Peyer's patch (tissue), 4 donors: ENCODE measurements around the gene RAB11FIP5. TPM values are rescaled to one million over a fixed set of nuclear protein-coding genes. Genes with fewer than 3 reads are reported as not detected.

Source experiments
- DNase-seq, 3 donors: peaks; one replicate each; pipeline ENCODE4 v3.0.0-alpha.2; 2017 to 2019
- H3K27ac ChIP-seq, 4 donors: fragments of 200-600 bp; sonication (generic); one replicate each; pipeline ENCODE4 v1.5.1; 2016 to 2019
- H3K27me3 ChIP-seq, 2 donors: fragments of 200-600 bp; sonication (generic); one replicate each; pipeline ENCODE4 v1.5.1; 2019
- H3K36me3 ChIP-seq, 3 donors: fragments of 200-600 bp; sonication (generic); one replicate each; pipeline ENCODE4 v1.5.1; 2016 to 2019
- H3K4me1 ChIP-seq, 4 donors: fragments of 200-600 bp; sonication (generic); one replicate each; pipeline ENCODE4 v1.5.1; 2016 to 2019
- H3K4me3 ChIP-seq, 4 donors: fragments of 200-600 bp; sonication (generic); 1 replicate in 3 of 4; 2 replicates in 1 of 4; pipeline ENCODE4 v1.5.1; 2016 to 2019; ENCODE audit warnings: mild to moderate bottlenecking in 1 of 4
- H3K9me3 ChIP-seq, 4 donors: fragments of 200-600 bp; sonication (generic); one replicate each; pipeline ENCODE4 v1.5.1; 2016 to 2019; ENCODE audit warnings: mild to moderate bottlenecking in 1 of 4
- POLR2A ChIP-seq, 2 donors: fragments of 450-650 bp; IDR thresholded peaks; one replicate each; pipeline ENCODE4 v1.5.1; 2017; ENCODE audit warnings: antibody characterized with exemption in 2 of 2, mild to moderate bottlenecking in 2 of 2, moderate library complexity in 2 of 2
- total RNA-seq, 4 donors: library from RNA; depleted of rRNA; stranded (reverse); fragments of >200 nt; gene quantifications; one replicate each; pipeline ENCODE4 v1.1.0, GENCODE V29; 2016
- TF ChIP-seq, protein P1 (sequence below), 6 experiments: fragments of 450-650 bp in 4 of 6; fragments of 200-600 bp in 2 of 6; sonication (generic) in 1 of 6; IDR thresholded peaks; one replicate each; pipeline ENCODE4 v1.5.1; 2017 to 2019; ENCODE audit warnings: antibody characterized with exemption in 6 of 6, mild to moderate bottlenecking in 3 of 6, moderate library complexity in 1 of 6

Gene RAB11FIP5
- total RNA-seq, 4 donors from 2014 or later = 5.1 to 10.7 (median 9.3) TPM

- no peaks in the 10 kb centered on the region for H3K9me3 ChIP-seq
- no peak overlapping the region for H3K4me3 ChIP-seq
- peaks cover 0 to 5% (median 0%) of the 10 kb centered on the region in 4 donors for H3K4me1 ChIP-seq
- H3K27me3 ChIP-seq = no peaks in the 10 kb centered on the region
- no peak for DNase-seq
- no peak overlapping the region for H3K27ac ChIP-seq
- H3K36me3 ChIP-seq = peaks cover 0 to 9% (median 0%) of the 10 kb centered on the region in 3 donors
- TF ChIP-seq POLR2A (IDR thresholded peaks at IDR 0.05) = no peak
- TF ChIP-seq, protein P1, sequence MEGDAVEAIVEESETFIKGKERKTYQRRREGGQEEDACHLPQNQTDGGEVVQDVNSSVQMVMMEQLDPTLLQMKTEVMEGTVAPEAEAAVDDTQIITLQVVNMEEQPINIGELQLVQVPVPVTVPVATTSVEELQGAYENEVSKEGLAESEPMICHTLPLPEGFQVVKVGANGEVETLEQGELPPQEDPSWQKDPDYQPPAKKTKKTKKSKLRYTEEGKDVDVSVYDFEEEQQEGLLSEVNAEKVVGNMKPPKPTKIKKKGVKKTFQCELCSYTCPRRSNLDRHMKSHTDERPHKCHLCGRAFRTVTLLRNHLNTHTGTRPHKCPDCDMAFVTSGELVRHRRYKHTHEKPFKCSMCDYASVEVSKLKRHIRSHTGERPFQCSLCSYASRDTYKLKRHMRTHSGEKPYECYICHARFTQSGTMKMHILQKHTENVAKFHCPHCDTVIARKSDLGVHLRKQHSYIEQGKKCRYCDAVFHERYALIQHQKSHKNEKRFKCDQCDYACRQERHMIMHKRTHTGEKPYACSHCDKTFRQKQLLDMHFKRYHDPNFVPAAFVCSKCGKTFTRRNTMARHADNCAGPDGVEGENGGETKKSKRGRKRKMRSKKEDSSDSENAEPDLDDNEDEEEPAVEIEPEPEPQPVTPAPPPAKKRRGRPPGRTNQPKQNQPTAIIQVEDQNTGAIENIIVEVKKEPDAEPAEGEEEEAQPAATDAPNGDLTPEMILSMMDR (IDR thresholded peaks at IDR 0.05) = no peak
Observed at GRCh38 chr2:73084971-73085370, 27.8 kb downstream of the RAB11FIP5 start.

- peaks cover 0 to 5% (median 0%) of the 10 kb centered on the region in 4 donors for H3K4me1 ChIP-seq
- H3K9me3 ChIP-seq = no peaks in the 10 kb centered on the region
- no peak overlapping the region for H3K27ac ChIP-seq
- no peaks in the 10 kb centered on the region for H3K27me3 ChIP-seq
- no peak for TF ChIP-seq POLR2A (IDR thresholded peaks at IDR 0.05)
- TF ChIP-seq, protein P1 (IDR thresholded peaks at IDR 0.05) = no peak
- no peak for DNase-seq
- H3K36me3 ChIP-seq = peaks cover 0 to 9% (median 0%) of the 10 kb centered on the region in 3 donors
- no peak overlapping the region for H3K4me3 ChIP-seq
Observed at GRCh38 chr2:73083886-73084800, 28.6 kb downstream of the RAB11FIP5 start.

DNA sequence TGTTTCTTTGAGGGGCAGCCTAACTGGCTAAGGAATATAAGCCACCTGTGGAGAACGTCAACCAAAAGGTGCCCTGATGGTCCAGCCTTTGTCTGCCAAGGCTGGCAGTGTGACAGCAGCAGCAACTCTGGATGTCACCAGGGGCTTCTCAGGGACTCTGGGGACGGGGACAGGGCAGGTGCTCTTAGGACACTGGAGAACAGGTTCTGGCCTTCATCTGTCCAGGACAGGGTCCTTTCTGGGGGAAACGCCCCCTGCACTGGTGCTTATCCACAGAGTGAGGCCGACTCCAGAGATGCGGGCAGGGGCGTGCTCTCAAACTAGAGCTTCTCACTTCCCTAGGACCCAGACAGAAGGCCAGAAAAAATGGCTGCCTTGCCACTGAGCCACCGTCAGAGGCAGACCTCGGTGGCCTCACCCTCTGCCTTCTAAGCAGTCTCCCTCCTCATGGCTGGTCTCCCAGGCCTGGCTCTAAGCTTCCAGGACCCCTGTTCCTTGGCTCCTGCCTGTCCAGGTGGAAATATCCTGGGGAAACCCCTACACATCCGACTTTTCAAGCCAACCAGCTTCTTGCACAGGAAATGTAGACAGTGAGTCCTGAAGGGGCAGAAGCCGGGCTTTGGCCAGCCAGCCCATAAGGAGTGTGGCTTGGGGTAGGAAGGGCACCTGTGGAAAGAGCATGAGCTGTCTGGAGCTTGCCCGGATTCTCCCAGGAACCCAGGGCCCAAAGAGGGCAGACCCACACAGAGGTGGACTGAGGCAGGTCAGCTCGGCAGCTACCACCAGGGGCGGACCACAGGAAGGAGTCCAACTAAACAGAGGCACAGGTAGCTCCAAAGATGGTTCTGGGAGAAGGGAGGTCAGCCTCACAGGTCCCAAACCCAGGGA is 30.0 kb downstream of the RAB11FIP5 start:
- Histone ChIP-seq H3K27ac (no peak overlapping the region), H3K36me3 (no peaks in the 10 kb centered on the region), H3K4me3 (no peak overlapping the region), H3K4me1 (peaks cover 0 to 5% (median 0%) of the 10 kb centered on the region in 4 donors), H3K9me3 (no peaks in the 10 kb centered on the region), H3K27me3 (no peaks in the 10 kb centered on the region)
- TF ChIP-seq, protein P1 (IDR thresholded peaks at IDR 0.05) = no peak
- no peak for TF ChIP-seq POLR2A (IDR thresholded peaks at IDR 0.05)
- peak in 1 of 3 donors; percentile 42 for DNase-seq

DNA sequence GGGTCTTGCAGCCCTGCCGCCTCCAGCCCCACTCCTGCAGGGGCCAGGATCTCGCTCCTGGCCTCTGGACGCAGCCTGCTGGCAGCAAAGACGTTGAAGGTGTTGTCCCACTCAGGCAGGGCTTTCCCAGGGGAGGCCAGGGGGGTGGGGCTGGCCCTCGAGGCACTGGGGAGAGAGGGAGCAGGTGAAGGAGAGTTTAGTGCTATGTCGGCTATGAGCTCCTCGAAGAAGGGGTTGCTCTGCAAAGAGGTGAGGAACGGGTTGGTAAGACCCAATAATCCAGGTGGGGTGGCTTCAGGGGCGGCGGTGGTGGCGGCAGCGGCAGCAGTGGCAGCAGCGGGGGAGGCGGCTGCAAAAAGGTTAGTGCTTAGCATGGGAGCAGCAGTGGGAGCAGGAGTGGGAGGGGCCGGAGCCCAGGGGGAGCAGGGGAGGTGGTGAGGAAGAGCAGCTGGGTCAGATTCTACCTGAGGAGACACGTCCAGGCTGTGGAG is 31.5 kb downstream of the RAB11FIP5 start:
- no peak for DNase-seq
- H3K27me3 ChIP-seq = no peaks in the 10 kb centered on the region
- no peak for TF ChIP-seq POLR2A (IDR thresholded peaks at IDR 0.05)
- TF ChIP-seq, protein P1 (IDR thresholded peaks at IDR 0.05) = no peak
- H3K4me3 ChIP-seq = no peak overlapping the region
- peaks cover 0 to 5% (median 0%) of the 10 kb centered on the region in 4 donors for H3K4me1 ChIP-seq
- H3K9me3 ChIP-seq = no peaks in the 10 kb centered on the region
- no peak overlapping the region for H3K27ac ChIP-seq
- no peaks in the 10 kb centered on the region for H3K36me3 ChIP-seq

DNA sequence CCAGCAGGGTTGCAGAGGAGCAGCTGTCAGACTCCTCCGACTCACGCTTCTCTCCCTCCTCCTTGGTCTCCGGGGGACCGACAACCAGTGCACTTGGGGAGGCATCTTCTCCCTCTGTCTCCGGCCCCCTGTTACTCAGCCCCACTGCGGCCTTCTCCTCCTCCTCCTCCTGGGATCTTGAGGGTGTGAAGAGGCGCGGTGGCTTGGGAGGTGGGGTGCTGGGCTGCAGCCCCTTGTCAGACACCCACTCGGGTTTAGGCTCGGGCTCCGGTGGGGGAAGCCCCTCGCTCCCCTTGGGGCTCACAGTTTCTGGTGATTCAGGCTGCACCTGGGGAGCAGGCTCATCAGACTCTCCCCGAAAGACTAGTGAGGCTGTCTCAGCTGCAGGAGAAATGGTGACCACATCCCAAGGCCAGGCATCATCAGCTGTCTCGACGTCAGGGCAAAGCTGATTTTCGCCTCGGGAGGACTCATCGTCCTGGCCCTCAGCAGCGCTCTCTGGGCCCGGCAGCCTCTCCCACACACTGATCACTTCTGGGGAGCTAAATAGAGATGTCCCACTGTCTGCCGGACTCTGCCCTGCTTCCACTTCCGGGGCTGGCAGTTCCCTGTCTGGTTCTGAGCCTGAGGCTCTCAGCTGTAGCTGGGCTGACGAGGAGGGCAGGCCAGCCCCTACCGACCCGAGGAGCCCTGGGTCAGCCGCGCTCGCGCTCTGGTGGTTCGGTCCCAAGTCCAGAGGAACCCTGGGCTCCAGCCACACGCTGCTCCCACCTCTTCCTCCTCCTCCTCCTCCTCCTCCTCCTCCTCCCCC is 32.2 kb downstream of the RAB11FIP5 start:
- Histone ChIP-seq H3K4me3 (no peak overlapping the region), H3K27me3 (no peaks in the 10 kb centered on the region), H3K4me1 (peaks cover 0 to 4% (median 0%) of the 10 kb centered on the region in 4 donors), H3K36me3 (no peaks in the 10 kb centered on the region), H3K27ac (no peak overlapping the region), H3K9me3 (no peaks in the 10 kb centered on the region)
- no peak for DNase-seq
- TF ChIP-seq POLR2A (IDR thresholded peaks at IDR 0.05) = no peak
- TF ChIP-seq, protein P1 (IDR thresholded peaks at IDR 0.05) = no peak
